MCF 10A (cell line): ENCODE data around the gene C3orf80. TPM values are rescaled to one million over a fixed set of nuclear protein-coding genes. Genes with fewer than 3 reads are reported as not detected.
"Not testable (repeated sequence)": the region's sequence is repeated elsewhere in the genome, so short reads cannot be mapped to it uniquely, and the experiment has no call there.

Experiments
- BruUV-seq: library from RNA; stranded (reverse); fragments of 400-500 nt; replicated peaks from 2 replicates; lab custom pipeline; 2021; lab: Mats Ljungman, UMichigan
- CTCF ChIA-PET: fragments of 300-600 bp; sonication (Branson Sonifier 250); formaldehyde crosslinking; extraction: SDS; loops from one replicate; lab custom pipeline; 2021; ENCODE audit warnings: antibody characterized with exemption, inconsistent platforms; lab: Yijun Ruan, JAX
- POLR2A ChIA-PET: fragments of 300-600, 350-650 bp; sonication (Branson Sonifier 250); formaldehyde crosslinking; extraction: SDS; loops from one replicate; lab custom pipeline; 2020; ENCODE audit warnings: antibody characterized with exemption, inconsistent platforms; lab: Yijun Ruan, JAX
- DNase-seq: peaks from one replicate; pipeline ENCODE4 v3.0.0-alpha.2; 2018; ENCODE audit not compliant: unreplicated experiment
- H3K27ac Mint-ChIP-seq: one replicate; pipeline ENCODE4 v1.8.0; 2022; ENCODE audit warnings: mild to moderate bottlenecking, low read depth, mixed read lengths; ENCODE audit not compliant: unreplicated experiment
- H3K27me3 Mint-ChIP-seq: one replicate; pipeline ENCODE4 v1.8.0; 2022; ENCODE audit warnings: mixed read lengths; ENCODE audit not compliant: insufficient read depth, unreplicated experiment
- H3K36me3 Mint-ChIP-seq: one replicate; pipeline ENCODE4 v1.8.0; 2022; ENCODE audit warnings: mild to moderate bottlenecking, moderate library complexity, mixed read lengths; ENCODE audit not compliant: insufficient read depth, unreplicated experiment
- H3K4me1 Mint-ChIP-seq: one replicate; pipeline ENCODE4 v1.8.0; 2022; ENCODE audit warnings: mixed read lengths; ENCODE audit not compliant: insufficient read depth, unreplicated experiment
- H3K4me3 Mint-ChIP-seq: one replicate; pipeline ENCODE4 v1.8.0; 2022; ENCODE audit warnings: mild to moderate bottlenecking, moderate library complexity, mixed read lengths; ENCODE audit not compliant: unreplicated experiment
- H3K9me3 Mint-ChIP-seq: one replicate; pipeline ENCODE4 v1.8.0; 2022; ENCODE audit warnings: mixed read lengths; ENCODE audit not compliant: unreplicated experiment
- CTCF ChIP-seq: fragments of 200-600 bp; IDR thresholded peaks from one replicate; pipeline ENCODE4 v1.8.0; 2022; ENCODE audit warnings: antibody characterized with exemption, mild to moderate bottlenecking; ENCODE audit not compliant: unreplicated experiment
- intact Hi-C: fragments of 100-400 bp; cut with micrococcal nuclease; formaldehyde crosslinking; loops from 2 replicates; pipeline ENCODE4 v1.14.1; 2022
- total RNA-seq: library from RNA; stranded (reverse); gene quantifications from 2 replicates; pipeline ENCODE4 v1.2.3, GENCODE V29; 2022

The C3orf80 gene
- total RNA-seq, 1 experiment from 2014 or later: 0.28 TPM

GRCh38 chr3:160200353-160200752 lies 24.9 kb upstream of the C3orf80 start:
- no peak for TF ChIP-seq CTCF
- no peak for DNase-seq
- Mint-ChIP-seq H3K36me3 (no peaks in the 10 kb centered on the region), H3K4me1 (no peaks in the 10 kb centered on the region), H3K27ac (no peak overlapping the region), H3K4me3 (no peak overlapping the region), H3K27me3 (no peaks in the 10 kb centered on the region), H3K9me3 (no peaks in the 10 kb centered on the region)
- no TSS peak for BruUV-seq
- intact Hi-C loops: no loop called here
- ChIA-PET POLR2A (no interaction called here), CTCF (interaction anchor here (1.2 kb wide), 1 partner anchor 11 kb away, joined by 4 read pairs; no protein-coding TSS in a partner anchor)

- H3K9me3 Mint-ChIP-seq, H3K36me3 Mint-ChIP-seq, POLR2A ChIA-PET, H3K27ac Mint-ChIP-seq, H3K4me3 Mint-ChIP-seq, DNase-seq, BruUV-seq, H3K4me1 Mint-ChIP-seq, intact Hi-C loops, H3K27me3 Mint-ChIP-seq: not testable (repeated sequence)
- CTCF ChIA-PET: interaction anchor here (0.6 kb wide), 1 partner anchor 19 kb away, joined by 7 read pairs; no protein-coding TSS in a partner anchor
Measured at GRCh38 chr3:160204396-160205011, 20.7 kb upstream of the C3orf80 start.

GRCh38 chr3:160205606-160206005 lies 19.6 kb upstream of the C3orf80 start:
- H3K4me3 Mint-ChIP-seq: no peak overlapping the region
- intact Hi-C loops: no loop called here
- peaks cover 2% of the 10 kb centered on the region for H3K4me1 Mint-ChIP-seq
- ChIA-PET CTCF (no interaction called here), POLR2A (no interaction called here)
- H3K27ac Mint-ChIP-seq: no peak overlapping the region
- peak; percentile 44 for DNase-seq
- H3K36me3 Mint-ChIP-seq: no peaks in the 10 kb centered on the region
- H3K27me3 Mint-ChIP-seq: no peaks in the 10 kb centered on the region
- no TSS peak for BruUV-seq
- no peaks in the 10 kb centered on the region for H3K9me3 Mint-ChIP-seq
- no peak for TF ChIP-seq CTCF

GRCh38 chr3:160210341-160210740 lies 14.9 kb upstream of the C3orf80 start:
- BruUV-seq: TSS peak; percentile 84
- intact Hi-C loops: loop anchor here (2.0 kb wide), 1 partner anchor 48 kb away; no protein-coding TSS in a partner anchor
- no peak overlapping the region for H3K4me3 Mint-ChIP-seq
- no peaks in the 10 kb centered on the region for H3K36me3 Mint-ChIP-seq
- ChIA-PET CTCF (interaction anchor here (0.7 to 2.6 kb wide), 10 partner anchors 10 to 475 kb away, joined by 3 to 13 read pairs (median 4); partner anchors contain the start of gene C3orf80), POLR2A (interaction anchor here (0.9 to 1.8 kb wide), 2 partner anchors 10 to 15 kb away, joined by 3 to 5 read pairs; partner anchors contain the start of gene C3orf80)
- DNase-seq: no peak
- no peaks in the 10 kb centered on the region for H3K9me3 Mint-ChIP-seq
- no peak for TF ChIP-seq CTCF
- H3K27ac Mint-ChIP-seq: no peak overlapping the region
- H3K27me3 Mint-ChIP-seq: no peaks in the 10 kb centered on the region
- H3K4me1 Mint-ChIP-seq: peaks cover 7% of the 10 kb centered on the region
